Islet precursor cell (in vitro differentiated cells): ENCODE measurements around the gene CLDN18.

ENCODE experiments used
- DNase-seq: peaks from one replicate; pipeline ENCODE4 v3.0.0-alpha.2; 2018

CLDN18 gene

GRCh38 chr3:138065949-138066348, 56.0 kb downstream of the CLDN18 start:
- DNase-seq = peak; percentile 17

- DNase-seq = no peak
Observed at GRCh38 chr3:138066383-138066782, 56.4 kb downstream of the CLDN18 start.

- peak; percentile 34 for DNase-seq
Observed at GRCh38 chr3:138066972-138067371, 57.0 kb downstream of the CLDN18 start.

- peak; percentile 22 for DNase-seq
Observed at GRCh38 chr3:138068046-138068445, 58.1 kb downstream of the CLDN18 start.

GRCh38 chr3:138068579-138069174, 58.7 kb downstream of the CLDN18 start:
- DNase-seq = peak; percentile 91

- no peak for DNase-seq
Observed at GRCh38 chr3:138070006-138070405, 60.0 kb downstream of the CLDN18 start.

- DNase-seq = peak; percentile 57
Observed at GRCh38 chr3:138072796-138073195, 62.8 kb downstream of the CLDN18 start.

- DNase-seq = no peak
Observed at GRCh38 chr3:138078096-138078495, 68.1 kb downstream of the CLDN18 start.

- peak; percentile 81 for DNase-seq
Observed at GRCh38 chr3:138078901-138079344, 69.0 kb downstream of the CLDN18 start.

GRCh38 chr3:138079901-138080300, 69.9 kb downstream of the CLDN18 start:
- DNase-seq = peak; percentile 49

- DNase-seq = no peak
Observed at GRCh38 chr3:138081371-138082084, 71.6 kb downstream of the CLDN18 start.

- peak; percentile 91 for DNase-seq
Observed at GRCh38 chr3:138082085-138082991, 72.4 kb downstream of the CLDN18 start.

GRCh38 chr3:138082992-138083386, 73.0 kb downstream of the CLDN18 start:
- DNase-seq = no peak
